Upper lobe of left lung (tissue), 4 donors: ENCODE results near the gene NCOA6.

Experiments
- CTCF ChIP-seq, 6 experiments: fragments of 450-650 bp in 4 of 6; fragments of 200-600 bp in 2 of 6; sonication (generic) in 2 of 6; IDR thresholded peaks; one replicate each; pipeline ENCODE4 v1.5.1; 2016 to 2019; ENCODE audit warnings: antibody characterized with exemption in 6 of 6
- EP300 ChIP-seq, 4 donors: sonication (generic); formaldehyde crosslinking; IDR thresholded peaks; one replicate each; pipeline ENCODE4 v1.5.1; 2017; ENCODE audit warnings: antibody characterized with exemption in 4 of 4, control low read depth in 2 of 4
- POLR2A ChIP-seq, 4 donors: fragments of 450-650 bp; IDR thresholded peaks; one replicate each; pipeline ENCODE4 v1.5.1; 2016 to 2017; ENCODE audit warnings: antibody characterized with exemption in 4 of 4, mild to moderate bottlenecking in 2 of 4

DNA sequence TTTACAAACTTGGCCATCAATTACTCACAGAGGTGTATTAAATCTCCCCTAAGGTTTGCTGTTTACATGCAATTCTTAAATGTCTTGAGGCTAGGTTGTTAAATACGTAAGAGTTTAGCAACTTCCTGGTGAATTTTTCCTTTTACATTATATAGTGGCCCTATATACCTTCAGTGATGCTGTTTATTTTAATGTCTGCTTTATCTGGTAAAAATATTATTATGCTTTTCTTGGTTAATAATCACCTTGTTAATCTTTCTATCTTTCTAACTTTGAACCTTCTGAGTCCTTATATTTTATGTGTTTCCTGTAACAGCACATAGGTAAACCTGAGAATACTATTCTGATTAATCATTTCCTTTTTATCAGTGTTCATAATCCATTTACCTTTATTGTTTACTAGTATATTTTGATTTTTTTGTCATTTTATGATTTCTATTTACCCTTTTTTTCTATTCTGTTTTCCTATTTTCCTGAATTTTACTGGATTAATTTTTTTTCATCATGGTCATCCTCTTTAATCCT, 63.4 kb downstream of the NCOA6 start:
- TF ChIP-seq POLR2A (IDR thresholded peaks at IDR 0.05) = no peak
- TF ChIP-seq EP300 (IDR thresholded peaks at IDR 0.05) = no peak
- no peak for TF ChIP-seq CTCF (IDR thresholded peaks at IDR 0.05)
